Subcutaneous abdominal adipose tissue (tissue), 5 donors: ENCODE measurements around the gene NCOA3.
"Not testable (repeated sequence)": the region's sequence is repeated elsewhere in the genome, so short reads cannot be mapped to it uniquely, and the experiment has no call there.

Experiments used
- H3K27ac ChIP-seq: one replicate; pipeline ENCODE4 v1.7.0; 2013; ENCODE audit warnings: low read depth, mild to moderate bottlenecking, inconsistent platforms, low read length, moderate library complexity
- H3K27me3 ChIP-seq, 5 donors: one replicate each; pipeline ENCODE4 v1.7.0; 2013; ENCODE audit warnings: low read length in 5 of 5, inconsistent platforms in 1 of 5; ENCODE audit not compliant: control insufficient read depth in 5 of 5, insufficient read depth in 4 of 5
- H3K36me3 ChIP-seq, 5 donors: one replicate each; pipeline ENCODE4 v1.7.0; 2013; ENCODE audit warnings: low read length in 5 of 5; ENCODE audit not compliant: control insufficient read depth in 5 of 5, insufficient read depth in 5 of 5
- H3K4me1 ChIP-seq, 5 donors: one replicate each; pipeline ENCODE4 v1.7.0; 2013; ENCODE audit warnings: low read length in 5 of 5, mild to moderate bottlenecking in 3 of 5, moderate library complexity in 1 of 5; ENCODE audit not compliant: control insufficient read depth in 5 of 5, insufficient read depth in 5 of 5
- H3K4me3 ChIP-seq, 5 donors: one replicate each; pipeline ENCODE4 v1.7.0; 2013; ENCODE audit warnings: low read length in 5 of 5, low read depth in 1 of 5
- H3K9ac ChIP-seq, 5 donors: one replicate each; pipeline ENCODE4 v1.7.0; 2013; ENCODE audit warnings: low read length in 5 of 5, mild to moderate bottlenecking in 4 of 5, moderate library complexity in 3 of 5
- H3K9me3 ChIP-seq, 5 donors: one replicate each; pipeline ENCODE4 v1.7.0; 2013; ENCODE audit warnings: low read length in 5 of 5; ENCODE audit not compliant: control insufficient read depth in 5 of 5
- donor health status: healthy.
- donor health status: healthy.
- donor health status: healthy.
- donor health status: healthy.
- donor health status: healthy.

Gene NCOA3

GRCh38 chr20:47586649-47587294 is 85.1 kb downstream of the NCOA3 start:
- Histone ChIP-seq H3K36me3 (no peaks in the 10 kb centered on the region), H3K27ac (no peak overlapping the region), H3K4me3 (no peak overlapping the region), H3K4me1 (peaks cover 0 to 9% (median 2%) of the 10 kb centered on the region in 5 donors), H3K9ac (no peak overlapping the region), H3K9me3 (no peaks in the 10 kb centered on the region), H3K27me3 (no peaks in the 10 kb centered on the region)

- Histone ChIP-seq H3K27me3 (no peaks in the 10 kb centered on the region), H3K4me1 (peaks cover 0 to 9% (median 2%) of the 10 kb centered on the region in 5 donors), H3K4me3 (no peak overlapping the region), H3K36me3 (peaks cover 0 to 3% (median 0%) of the 10 kb centered on the region in 5 donors), H3K9me3 (no peaks in the 10 kb centered on the region), H3K27ac (no peak overlapping the region), H3K9ac (no peak overlapping the region)
These were observed 86.5 kb downstream of the NCOA3 start for GRCh38 chr20:47588158-47588557.

- no peaks in the 10 kb centered on the region for H3K27me3 ChIP-seq
- H3K4me1 ChIP-seq, result peaks cover 0 to 3% (median 0%) of the 10 kb centered on the region in 5 donors
- no peaks in the 10 kb centered on the region for H3K9me3 ChIP-seq
- peaks cover 0 to 3% (median 0%) of the 10 kb centered on the region in 5 donors for H3K36me3 ChIP-seq
- no peak overlapping the region for H3K9ac ChIP-seq
- H3K27ac ChIP-seq, result no peak overlapping the region
- H3K4me3 ChIP-seq, result no peak overlapping the region
These were observed 89.5 kb downstream of the NCOA3 start for GRCh38 chr20:47591231-47591630.

- Histone ChIP-seq H3K4me3 (no peak overlapping the region), H3K36me3 (peaks cover 0 to 8% (median 0%) of the 10 kb centered on the region in 5 donors), H3K4me1 (no peaks in the 10 kb centered on the region), H3K9ac (no peak overlapping the region), H3K27ac (no peak overlapping the region), H3K27me3 (no peaks in the 10 kb centered on the region), H3K9me3 (no peaks in the 10 kb centered on the region)
These were observed 92.5 kb downstream of the NCOA3 start for GRCh38 chr20:47594157-47594556.

GRCh38 chr20:47595138-47595537 is 93.5 kb downstream of the NCOA3 start:
- H3K4me1 ChIP-seq, H3K9me3 ChIP-seq, H3K27me3 ChIP-seq, H3K4me3 ChIP-seq, H3K27ac ChIP-seq, H3K9ac ChIP-seq, H3K36me3 ChIP-seq: not testable (repeated sequence)

- H3K27me3 ChIP-seq, result no peaks in the 10 kb centered on the region
- no peaks in the 10 kb centered on the region for H3K4me1 ChIP-seq
- peaks cover 0 to 8% (median 0%) of the 10 kb centered on the region in 5 donors for H3K36me3 ChIP-seq
- H3K9me3 ChIP-seq, result no peaks in the 10 kb centered on the region
- H3K4me3 ChIP-seq, result no peak overlapping the region
- no peak overlapping the region for H3K27ac ChIP-seq
- H3K9ac ChIP-seq, result no peak overlapping the region
These were observed 94.4 kb downstream of the NCOA3 start for GRCh38 chr20:47596003-47596571.

- no peak overlapping the region for H3K27ac ChIP-seq
- peaks cover 0 to 8% (median 0%) of the 10 kb centered on the region in 5 donors for H3K36me3 ChIP-seq
- no peak overlapping the region for H3K9ac ChIP-seq
- no peaks in the 10 kb centered on the region for H3K4me1 ChIP-seq
- no peaks in the 10 kb centered on the region for H3K9me3 ChIP-seq
- no peaks in the 10 kb centered on the region for H3K27me3 ChIP-seq
- no peak overlapping the region for H3K4me3 ChIP-seq
These were observed 95.4 kb downstream of the NCOA3 start for GRCh38 chr20:47597090-47597489.

GRCh38 chr20:47598911-47599744 is 97.4 kb downstream of the NCOA3 start:
- no peaks in the 10 kb centered on the region for H3K27me3 ChIP-seq
- no peaks in the 10 kb centered on the region for H3K4me1 ChIP-seq
- H3K4me3 ChIP-seq, result no peak overlapping the region
- H3K27ac ChIP-seq, result no peak overlapping the region
- peaks cover 0 to 5% (median 0%) of the 10 kb centered on the region in 5 donors for H3K36me3 ChIP-seq
- H3K9me3 ChIP-seq, result peaks cover 0 to 6% (median 0%) of the 10 kb centered on the region in 5 donors
- no peak overlapping the region for H3K9ac ChIP-seq

- H3K4me1 ChIP-seq, result no peaks in the 10 kb centered on the region
- no peak overlapping the region for H3K27ac ChIP-seq
- no peak overlapping the region for H3K9ac ChIP-seq
- H3K36me3 ChIP-seq, result peaks cover 0 to 5% (median 0%) of the 10 kb centered on the region in 5 donors
- H3K9me3 ChIP-seq, result peaks cover 0 to 6% (median 0%) of the 10 kb centered on the region in 5 donors
- H3K4me3 ChIP-seq, result no peak overlapping the region
- H3K27me3 ChIP-seq, result no peaks in the 10 kb centered on the region
These were observed 99.4 kb downstream of the NCOA3 start for GRCh38 chr20:47600967-47601547.

GRCh38 chr20:47603260-47603659 is 101.6 kb downstream of the NCOA3 start:
- Histone ChIP-seq H3K27me3 (no peaks in the 10 kb centered on the region), H3K4me3 (no peak overlapping the region), H3K36me3 (peaks cover 0 to 5% (median 0%) of the 10 kb centered on the region in 5 donors), H3K27ac (no peak overlapping the region), H3K9me3 (peaks cover 0 to 6% (median 0%) of the 10 kb centered on the region in 5 donors), H3K9ac (no peak overlapping the region), H3K4me1 (peaks cover 0 to 7% (median 0%) of the 10 kb centered on the region in 5 donors)
